GM20000 (cell line): ENCODE measurements around the gene RAB1B.

Experiments
- DNase-seq: peaks from one replicate; pipeline ENCODE4 v3.0.0; 2012; ENCODE audit warnings: low spot score
- TF ChIP-seq, protein P1 (sequence below): IDR thresholded peaks from 2 replicates; pipeline ENCODE4 v1.5.1; 2012; ENCODE audit warnings: mild to moderate bottlenecking, control low read depth; ENCODE audit errors: extremely low read depth, missing control alignments

Gene RAB1B

DNA sequence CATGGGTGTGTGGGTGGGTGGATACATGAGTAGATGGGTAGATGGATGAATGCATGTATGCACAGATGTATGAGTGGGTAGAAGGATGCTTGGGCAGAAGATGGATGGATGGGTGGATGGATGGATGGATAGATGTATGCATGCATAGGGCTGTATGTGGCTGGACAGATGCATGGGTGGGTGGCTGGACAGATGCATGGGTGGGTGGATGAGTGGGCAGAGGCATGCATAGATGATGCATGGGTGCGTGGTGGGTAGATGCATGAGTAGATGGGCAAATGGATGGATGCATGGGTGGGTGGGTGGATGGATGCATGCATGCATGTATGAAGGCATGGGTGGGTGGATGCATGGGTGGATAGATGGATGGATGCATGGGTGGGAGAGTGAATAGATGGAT, 55.2 kb downstream of the RAB1B start:
- TF ChIP-seq, protein P1, sequence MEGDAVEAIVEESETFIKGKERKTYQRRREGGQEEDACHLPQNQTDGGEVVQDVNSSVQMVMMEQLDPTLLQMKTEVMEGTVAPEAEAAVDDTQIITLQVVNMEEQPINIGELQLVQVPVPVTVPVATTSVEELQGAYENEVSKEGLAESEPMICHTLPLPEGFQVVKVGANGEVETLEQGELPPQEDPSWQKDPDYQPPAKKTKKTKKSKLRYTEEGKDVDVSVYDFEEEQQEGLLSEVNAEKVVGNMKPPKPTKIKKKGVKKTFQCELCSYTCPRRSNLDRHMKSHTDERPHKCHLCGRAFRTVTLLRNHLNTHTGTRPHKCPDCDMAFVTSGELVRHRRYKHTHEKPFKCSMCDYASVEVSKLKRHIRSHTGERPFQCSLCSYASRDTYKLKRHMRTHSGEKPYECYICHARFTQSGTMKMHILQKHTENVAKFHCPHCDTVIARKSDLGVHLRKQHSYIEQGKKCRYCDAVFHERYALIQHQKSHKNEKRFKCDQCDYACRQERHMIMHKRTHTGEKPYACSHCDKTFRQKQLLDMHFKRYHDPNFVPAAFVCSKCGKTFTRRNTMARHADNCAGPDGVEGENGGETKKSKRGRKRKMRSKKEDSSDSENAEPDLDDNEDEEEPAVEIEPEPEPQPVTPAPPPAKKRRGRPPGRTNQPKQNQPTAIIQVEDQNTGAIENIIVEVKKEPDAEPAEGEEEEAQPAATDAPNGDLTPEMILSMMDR = no peak
- no peak for DNase-seq

DNA sequence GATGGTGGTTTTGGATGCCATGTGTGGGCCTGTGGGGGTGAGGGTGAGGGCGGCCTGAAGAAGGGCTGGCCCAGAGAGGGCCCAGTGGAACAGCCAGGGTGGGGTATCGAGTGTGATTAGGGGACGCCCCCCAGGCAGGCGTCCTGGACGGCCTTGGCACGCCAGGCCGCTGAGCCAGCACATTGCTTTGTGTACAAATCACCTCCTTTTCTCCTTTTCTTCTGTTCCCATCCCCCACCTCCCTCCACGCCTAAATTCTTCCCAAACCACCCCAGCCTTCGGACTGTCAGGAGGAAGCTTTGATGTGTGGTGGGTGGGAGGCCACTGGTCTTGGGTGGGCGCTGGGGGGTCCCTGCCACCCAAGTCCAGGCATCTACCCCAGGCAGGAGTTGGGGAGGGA, 56.2 kb downstream of the RAB1B start:
- TF ChIP-seq, protein P1 = no peak
- no peak for DNase-seq

DNA sequence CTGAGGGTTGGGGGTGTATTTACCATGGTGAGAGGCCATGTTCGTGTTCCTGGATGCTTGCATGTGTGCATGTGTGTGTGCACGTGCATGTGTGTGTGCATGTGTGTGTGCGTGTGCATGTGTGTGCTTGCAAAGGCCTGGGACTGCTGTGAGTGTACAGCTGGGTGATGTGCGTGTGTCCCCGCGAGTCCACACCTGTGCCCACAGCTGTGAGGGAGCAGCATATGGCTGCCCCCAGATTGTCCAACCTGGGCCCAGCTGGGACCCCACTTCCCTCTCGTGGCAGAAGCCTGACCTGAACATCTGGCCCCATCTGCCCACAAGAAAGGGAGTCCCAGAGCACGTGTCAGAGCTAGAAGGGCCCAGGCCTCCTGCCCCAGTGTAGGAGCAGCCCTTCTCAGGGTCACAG, 56.8 kb downstream of the RAB1B start:
- TF ChIP-seq, protein P1 = no peak
- no peak for DNase-seq

DNA sequence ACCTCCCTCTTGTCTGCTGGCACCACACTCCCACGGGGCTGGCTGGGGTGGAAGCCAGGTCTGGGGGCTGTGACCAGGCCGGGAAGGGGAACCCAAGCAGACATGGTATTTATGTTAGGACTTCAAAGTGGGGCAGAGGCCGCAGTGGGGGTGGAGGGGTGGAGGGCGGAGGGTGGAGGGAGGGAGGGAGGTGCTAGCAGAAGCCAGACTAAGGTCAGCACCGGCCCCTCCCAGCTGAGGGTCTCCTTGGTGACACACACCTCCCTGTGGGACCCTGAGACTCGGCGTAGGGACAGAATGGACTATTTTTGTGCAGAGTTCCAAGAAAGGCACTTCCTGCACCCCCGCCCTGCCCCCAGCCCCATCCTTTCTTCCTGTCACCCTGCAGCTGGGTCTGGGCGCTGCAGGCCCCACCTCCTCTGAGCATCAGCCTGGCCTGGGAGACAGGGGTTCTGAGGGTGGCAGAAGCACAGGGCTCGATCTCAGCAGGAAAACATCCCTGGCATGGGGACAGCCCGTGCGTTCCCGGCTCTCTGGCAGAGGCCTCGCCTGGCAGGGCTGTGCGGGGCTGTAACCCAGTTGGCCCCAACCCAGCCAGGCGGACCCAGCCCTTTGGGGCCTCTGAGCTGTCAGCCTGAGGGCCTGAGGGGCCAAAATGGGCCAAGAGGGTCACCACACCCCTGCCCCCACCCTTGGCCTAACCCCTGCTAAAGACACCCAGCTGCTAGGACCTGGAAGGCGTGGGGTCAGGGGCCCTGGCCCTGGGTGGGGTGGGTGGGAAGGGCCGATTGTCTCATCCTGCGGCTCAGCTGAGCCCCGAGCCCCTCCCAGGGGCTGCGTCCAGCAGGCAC, 58.0 kb downstream of the RAB1B start:
- TF ChIP-seq, protein P1 = no peak
- no peak for DNase-seq
